ENCODE results near the gene GAS5.
"Not testable (repeated sequence)": the region's sequence is repeated elsewhere in the genome, so short reads cannot be mapped to it uniquely, and the experiment has no call there.

The GAS5 gene

DNA sequence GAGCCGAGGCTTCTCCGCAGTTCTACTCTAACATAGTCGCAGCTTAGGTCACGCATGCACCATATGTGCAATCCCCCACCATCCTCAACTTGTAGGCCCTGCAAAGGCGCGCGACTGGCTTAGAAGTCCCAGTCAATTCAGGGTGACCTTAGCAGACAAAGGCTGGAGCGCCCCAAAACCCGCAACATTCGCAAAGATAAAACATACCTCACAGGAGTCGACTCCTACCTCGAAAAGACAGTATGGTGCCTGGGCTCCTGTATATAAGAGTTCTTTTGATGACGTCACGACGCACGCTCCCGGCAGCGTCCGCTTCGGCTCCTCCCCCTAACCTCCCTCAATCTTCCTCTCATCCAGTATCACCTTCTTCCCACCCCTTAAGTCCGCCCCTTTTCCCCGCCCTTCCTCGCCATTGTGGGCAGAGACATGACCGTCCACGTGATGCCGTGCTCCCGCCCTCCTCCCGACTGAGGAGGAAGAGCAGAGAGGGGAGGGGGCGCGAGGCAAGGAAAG is at the start of gene GAS5:
Gene GAS5, minus strand, starts transcription at position 237 of the 513 bp plus-strand sequence.
- peak; percentile 100 for DNase-seq

GRCh38 chr1:173917149-173917548 is 49.4 kb upstream of the GAS5 start, which contains the start of gene SERPINC1:
Gene SERPINC1 (minus strand): TSS chr1:173917327. CDS start chr1:173917259, 68 bp downstream.
- DNase-seq = no peak

DNA sequence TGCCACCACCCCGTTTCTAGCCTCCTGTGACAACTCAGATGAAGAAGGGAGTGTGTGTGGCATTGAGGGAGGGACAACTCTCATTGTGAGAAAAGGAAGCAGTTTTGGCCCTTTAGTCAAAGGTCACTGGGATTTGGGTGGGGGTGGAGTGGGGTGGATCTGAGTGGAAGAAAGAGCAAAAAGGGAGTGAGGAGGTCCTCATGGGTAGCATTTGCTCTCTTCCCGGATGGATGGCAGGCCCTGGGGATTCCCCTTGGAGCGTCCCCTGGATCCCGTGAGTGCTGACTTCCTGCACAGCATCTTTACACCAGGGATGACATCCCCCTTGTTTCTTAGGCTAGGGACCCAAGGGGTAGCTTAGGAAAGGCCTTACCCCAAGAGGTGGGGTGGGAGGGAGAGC is 48.9 kb upstream of the GAS5 start:
- DNase-seq = no peak

DNA sequence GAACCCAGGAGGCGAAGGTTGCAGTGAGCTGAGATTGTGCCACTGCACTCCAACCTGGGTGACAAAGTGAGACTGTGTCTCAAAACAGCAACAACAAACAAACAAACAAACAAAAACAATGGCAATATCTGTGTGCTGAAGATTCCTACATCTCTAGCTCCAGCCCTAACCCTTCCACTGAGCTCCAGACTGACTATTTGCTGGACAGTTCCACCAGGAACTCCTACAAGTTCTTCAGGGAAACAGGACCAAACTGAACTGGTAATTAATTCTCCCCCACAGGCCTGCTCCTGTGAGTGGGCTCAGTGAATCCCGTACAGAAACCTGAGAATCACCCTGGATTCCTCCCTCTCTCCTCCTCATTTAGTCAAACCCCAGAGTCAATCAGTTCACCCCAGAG is 47.8 kb upstream of the GAS5 start:
- DNase-seq = no peak

DNA sequence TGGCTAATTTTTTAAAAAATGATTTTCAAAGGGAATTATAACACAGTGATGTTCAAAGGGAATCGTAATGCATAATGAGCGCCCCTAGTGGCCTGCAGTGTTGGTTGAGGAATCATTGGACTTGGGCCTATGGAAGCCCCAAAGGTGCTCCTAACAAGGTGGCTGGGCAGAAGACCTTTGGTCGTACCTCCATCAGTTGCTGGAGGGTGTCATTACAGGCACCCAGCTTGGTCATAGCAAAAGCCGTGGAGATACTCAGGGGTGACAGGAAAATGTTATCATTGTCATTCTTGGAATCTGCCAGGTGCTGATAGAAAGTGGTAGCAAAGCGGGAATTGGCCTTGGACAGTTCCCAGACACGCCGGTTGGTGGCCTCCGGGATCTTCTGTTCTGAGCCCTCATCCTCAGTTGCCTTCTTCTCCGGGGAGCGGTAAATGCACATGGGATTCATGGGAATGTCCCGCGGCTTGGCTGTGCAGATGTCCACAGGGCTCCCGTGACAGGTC is 46.6 kb upstream of the GAS5 start:
- peak; percentile 49 to 51 for DNase-seq

GRCh38 chr1:173913111-173913510 is 45.3 kb upstream of the GAS5 start:
- no peak for DNase-seq

- DNase-seq = no peak
Observed at GRCh38 chr1:173903827-173904531, 36.2 kb upstream of the GAS5 start.

DNA sequence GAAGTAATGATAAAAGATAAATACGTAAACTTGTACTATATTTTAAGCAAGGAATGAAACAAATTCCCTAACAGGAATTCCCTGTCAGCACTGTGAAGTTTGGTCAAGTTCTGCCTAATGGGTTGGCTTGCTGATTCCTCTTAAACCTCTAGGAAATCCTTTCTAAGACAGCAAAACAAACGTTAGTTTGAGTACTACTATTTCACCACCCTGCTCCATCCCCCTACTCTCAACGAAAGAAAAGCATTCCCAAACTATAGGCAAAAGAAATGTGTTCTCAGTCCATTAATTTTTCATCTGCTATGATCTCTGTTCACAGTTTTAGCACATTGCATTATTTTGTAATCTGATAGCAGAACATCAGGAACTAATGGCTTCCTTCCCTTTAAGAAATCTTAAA is 33.2 kb upstream of the GAS5 start:
- DNase-seq = no peak

DNA sequence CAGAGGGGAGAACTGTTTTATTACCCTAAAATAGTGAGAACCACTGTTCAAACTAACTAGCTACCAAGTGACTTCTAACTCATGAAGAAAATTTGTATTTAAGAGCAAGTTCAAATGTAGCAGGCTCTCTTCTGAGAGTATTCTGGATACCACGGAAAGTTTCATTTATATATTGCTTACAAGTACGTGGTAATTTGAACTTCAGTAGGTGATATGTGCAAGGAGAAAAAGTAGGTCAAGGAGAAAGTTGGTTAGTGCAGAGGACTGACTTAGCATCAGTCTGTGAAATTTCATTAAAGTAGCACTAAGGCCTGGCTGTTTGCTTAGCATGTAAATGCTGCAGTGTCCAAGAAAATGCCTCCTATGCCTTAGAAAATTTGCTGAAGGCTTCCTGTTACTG is 32.6 kb upstream of the GAS5 start:
- no peak for DNase-seq

- DNase-seq = no peak
Observed at GRCh38 chr1:173894189-173894588, 26.4 kb upstream of the GAS5 start.

- no peak for DNase-seq
Observed at GRCh38 chr1:173893611-173894010, 25.8 kb upstream of the GAS5 start.

GRCh38 chr1:173889885-173890284 is 22.1 kb upstream of the GAS5 start:
- no peak for DNase-seq

GRCh38 chr1:173888749-173889148 is 21.0 kb upstream of the GAS5 start:
- DNase-seq = no peak

- DNase-seq = no peak
Observed at GRCh38 chr1:173887627-173888026, 19.8 kb upstream of the GAS5 start.

DNA sequence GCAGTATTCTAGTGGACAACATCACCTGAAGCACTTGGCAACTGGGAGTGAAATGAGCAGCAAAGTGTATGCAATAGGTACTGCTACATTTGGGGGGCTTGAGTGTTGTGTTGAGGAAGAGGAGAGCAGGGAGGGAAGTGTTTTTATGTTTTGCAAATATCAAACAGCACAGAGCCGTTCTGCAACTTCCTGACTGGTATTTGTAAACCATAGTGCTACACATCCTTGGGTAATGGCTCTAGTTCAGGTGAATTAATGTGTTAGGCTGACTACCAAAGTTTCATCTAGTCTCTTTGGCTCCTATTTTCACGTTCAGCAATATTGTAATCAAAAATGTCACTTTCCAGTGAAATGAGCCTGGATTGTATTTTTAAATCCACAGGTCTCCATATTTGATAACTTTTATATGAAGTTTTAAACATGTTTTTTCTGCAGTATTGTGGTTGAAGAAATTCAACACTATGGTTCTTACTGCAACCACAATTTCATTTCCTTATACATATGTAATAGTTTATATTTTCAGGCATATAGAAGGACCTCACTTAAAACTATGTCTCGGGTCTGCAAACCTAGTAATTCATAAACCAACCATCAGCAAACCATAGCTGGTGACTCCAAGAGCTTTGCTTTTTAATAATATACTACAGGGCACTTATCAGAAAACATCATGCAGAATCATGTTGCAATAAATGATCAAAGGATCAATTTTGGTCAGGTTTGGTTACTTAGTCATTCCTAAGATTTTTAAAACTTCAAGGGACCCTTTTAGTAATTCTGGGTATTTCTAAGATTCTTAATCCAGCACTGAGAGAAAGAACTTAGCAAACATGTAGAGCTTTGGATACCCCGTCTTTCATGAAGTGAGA is 19.2 kb upstream of the GAS5 start:
- no peak for DNase-seq

DNA sequence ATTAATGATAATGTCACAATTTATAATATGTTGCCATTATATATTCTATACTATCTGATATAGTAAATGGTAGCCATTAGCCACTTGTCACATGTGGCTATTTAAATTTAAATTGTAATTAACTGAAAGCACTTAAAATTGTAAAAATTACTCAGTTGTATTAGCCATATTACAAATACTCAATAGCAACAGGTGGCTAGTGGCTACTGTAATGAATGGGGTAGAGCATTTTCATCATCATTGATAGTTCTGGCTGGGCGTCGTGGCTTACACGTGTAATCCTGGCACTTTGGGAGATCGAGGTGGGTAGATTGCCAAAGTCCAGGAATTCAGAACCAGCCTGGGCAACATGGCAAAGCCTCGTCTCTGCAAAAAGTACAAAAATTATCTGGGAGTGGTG is 16.9 kb upstream of the GAS5 start:
- DNase-seq = no peak

GRCh38 chr1:173881117-173881516 is 13.3 kb upstream of the GAS5 start:
- not testable (repeated sequence) for DNase-seq

DNA sequence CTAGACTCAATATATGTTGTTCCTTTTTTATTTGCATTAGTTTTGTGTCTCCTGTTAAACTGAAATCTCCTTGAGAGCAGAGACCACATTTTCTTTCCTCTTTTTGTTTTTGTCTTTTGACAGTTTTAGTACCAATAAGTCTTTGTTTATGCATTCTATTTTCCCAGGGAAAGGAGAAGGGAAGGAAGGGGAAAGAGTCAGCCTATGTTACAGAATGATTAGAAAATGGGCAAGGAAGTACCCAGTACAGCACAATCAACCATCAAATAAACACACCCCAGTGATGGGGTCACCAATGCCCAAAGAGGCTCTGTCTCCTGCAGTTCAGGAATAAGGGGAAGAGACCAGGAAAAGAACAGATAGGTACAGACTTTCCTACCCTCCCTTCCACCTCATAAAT is 10.5 kb upstream of the GAS5 start:
- no peak for DNase-seq

DNA sequence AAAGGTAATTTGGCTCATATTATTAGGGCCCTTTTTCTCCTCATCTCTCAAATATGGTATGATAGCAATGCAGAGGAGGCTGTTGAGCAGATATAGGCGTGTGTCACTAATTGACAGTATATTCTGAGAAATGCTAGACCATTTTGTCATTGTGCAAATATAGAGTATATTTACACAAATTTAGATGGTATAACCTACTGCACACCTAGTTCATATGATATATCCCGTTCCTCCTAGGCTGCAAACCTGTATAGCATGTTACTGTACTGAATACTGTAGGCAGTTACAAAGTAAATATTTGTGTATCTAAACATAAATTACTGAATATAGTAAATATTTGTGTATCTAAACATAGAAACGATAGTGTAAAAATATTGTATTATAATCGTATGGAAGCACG is 8.9 kb upstream of the GAS5 start:
- DNase-seq = no peak

DNA sequence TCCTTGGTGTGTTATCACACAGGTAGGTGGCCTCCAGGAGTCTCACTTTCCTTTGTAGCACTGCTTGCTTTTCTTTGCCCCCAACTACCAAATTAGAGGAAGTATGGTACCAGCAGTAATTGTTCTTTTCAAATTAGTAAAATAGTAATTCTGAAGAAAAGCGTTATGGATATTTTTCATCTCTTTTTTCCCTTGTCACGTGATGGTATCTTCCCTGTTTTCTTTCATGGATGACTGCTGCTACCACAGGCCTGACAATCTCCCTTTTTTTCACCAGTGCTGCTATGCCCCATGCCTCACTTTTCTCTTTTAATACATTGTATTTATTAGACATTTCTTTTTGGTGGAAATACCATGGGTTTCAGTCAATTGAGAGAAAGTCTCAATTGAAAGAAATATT is 3.7 kb upstream of the GAS5 start:
- DNase-seq = no peak

DNA sequence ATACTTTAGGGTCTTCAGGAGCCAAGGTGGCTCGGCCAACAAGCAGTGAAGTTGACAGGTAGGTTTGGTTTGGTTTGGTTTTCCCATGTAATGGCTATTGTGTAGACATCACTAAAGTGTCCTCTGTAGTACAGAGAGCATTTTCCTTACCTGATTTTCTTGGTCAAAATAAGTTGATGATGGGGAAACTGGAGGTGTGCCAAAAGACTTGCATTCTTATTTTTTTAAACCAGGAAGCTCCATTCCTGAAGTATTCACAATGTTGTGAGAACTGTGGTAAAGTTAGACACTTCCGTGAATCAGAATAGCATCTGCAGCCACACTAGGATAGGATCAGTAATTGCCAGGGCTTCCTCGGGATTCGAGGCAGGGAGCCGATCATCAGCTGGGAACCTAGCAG is 3.3 kb upstream of the GAS5 start:
- DNase-seq = no peak

DNA sequence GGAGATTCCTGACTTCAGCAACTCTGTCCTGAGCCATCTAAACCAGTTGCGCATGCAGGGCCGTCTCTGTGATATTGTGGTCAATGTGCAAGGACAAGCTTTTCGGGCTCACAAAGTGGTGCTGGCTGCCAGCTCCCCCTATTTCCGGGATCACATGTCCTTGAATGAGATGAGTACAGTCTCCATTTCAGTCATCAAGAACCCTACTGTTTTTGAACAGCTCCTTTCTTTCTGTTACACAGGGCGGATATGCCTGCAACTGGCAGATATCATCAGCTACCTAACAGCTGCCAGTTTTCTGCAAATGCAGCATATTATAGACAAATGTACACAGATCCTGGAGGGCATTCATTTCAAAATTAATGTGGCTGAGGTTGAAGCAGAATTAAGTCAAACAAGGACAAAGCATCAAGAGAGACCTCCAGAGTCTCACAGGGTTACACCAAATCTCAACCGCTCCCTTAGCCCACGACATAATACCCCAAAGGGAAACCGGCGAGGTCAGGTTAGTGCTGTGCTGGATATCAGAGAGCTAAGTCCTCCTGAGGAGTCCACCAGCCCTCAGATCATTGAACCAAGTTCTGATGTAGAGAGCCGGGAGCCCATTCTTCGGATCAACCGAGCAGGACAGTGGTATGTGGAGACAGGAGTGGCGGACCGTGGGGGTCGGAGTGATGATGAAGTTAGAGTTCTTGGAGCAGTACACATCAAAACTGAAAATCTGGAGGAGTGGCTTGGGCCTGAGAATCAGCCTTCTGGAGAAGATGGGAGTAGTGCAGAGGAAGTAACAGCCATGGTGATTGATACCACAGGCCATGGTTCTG is 2.7 kb upstream of the GAS5 start:
- peak; percentile 46 to 47 for DNase-seq

- DNase-seq = no peak
Observed at GRCh38 chr1:173869021-173869359, 1.2 kb upstream of the GAS5 start.
